DND-41 (cell line): Measurements from ENCODE around the gene IFI30.

Source experiments
- ATAC-seq: fragments of 200-7000 bp; cut with Tn5 transposase; 3 replicates; pipeline ENCODE4 v1.9.1; 2021; ENCODE audit warnings: low read depth; ENCODE audit not compliant: insufficient read depth
- DNase-seq: peaks from one replicate; pipeline ENCODE4 v3.0.0-alpha.2; 2020
- H2AFZ ChIP-seq: 2 replicates; pipeline ENCODE4 v1.6.0; 2012; ENCODE audit warnings: low read depth, low read length
- H3K27ac ChIP-seq: 2 replicates; pipeline ENCODE4 v1.5.1; 2012; ENCODE audit warnings: low read length, inconsistent platforms
- H3K27me3 ChIP-seq: fragments of 200-600 bp; sonication (generic); 2 replicates; pipeline ENCODE4 v1.6.0; 2012; ENCODE audit warnings: low read length, mild to moderate bottlenecking, inconsistent platforms; ENCODE audit not compliant: insufficient read depth, poor library complexity
- H3K36me3 ChIP-seq: 2 replicates; pipeline ENCODE4 v1.5.1; 2012; ENCODE audit warnings: low read length, inconsistent platforms; ENCODE audit not compliant: insufficient read depth
- H3K4me1 ChIP-seq: 2 replicates; pipeline ENCODE4 v1.5.1; 2012; ENCODE audit warnings: mild to moderate bottlenecking, low read length; ENCODE audit not compliant: insufficient read depth
- H3K4me2 ChIP-seq: 2 replicates; pipeline ENCODE4 v1.6.0; 2012; ENCODE audit warnings: mild to moderate bottlenecking, moderate library complexity, low read length, inconsistent platforms; ENCODE audit not compliant: insufficient read depth
- H3K4me3 ChIP-seq, 2 experiments: fragments of 200-600 bp in 1 of 2; shearing (Covaris generic) in 1 of 2; 2 replicates each; pipeline ENCODE4 v1.5.1; 2012 to 2016; ENCODE audit warnings: inconsistent platforms in 2 of 2, low read length in 2 of 2, mild to moderate bottlenecking in 2 of 2, low read depth in 1 of 2, moderate library complexity in 1 of 2
- H3K79me2 ChIP-seq: 2 replicates; pipeline ENCODE4 v1.6.0; 2012; ENCODE audit warnings: low read length, inconsistent platforms; ENCODE audit not compliant: insufficient read depth
- H3K9ac ChIP-seq: 2 replicates; pipeline ENCODE4 v1.6.0; 2012; ENCODE audit warnings: low read depth, mild to moderate bottlenecking, inconsistent platforms, low read length, moderate library complexity
- H3K9me3 ChIP-seq: 2 replicates; pipeline ENCODE4 v1.5.1; 2012; ENCODE audit warnings: low read length, moderate library complexity, mild to moderate bottlenecking, inconsistent platforms; ENCODE audit not compliant: insufficient read depth, severe bottlenecking
- H4K20me1 ChIP-seq: 2 replicates; pipeline ENCODE4 v1.6.0; 2012; ENCODE audit warnings: low read length; ENCODE audit not compliant: insufficient read depth
- EZH2 ChIP-seq: IDR thresholded peaks from 3 replicates; pipeline ENCODE4 v1.6.1; 2012; ENCODE audit warnings: borderline replicate concordance, low read depth, mild to moderate bottlenecking, moderate library complexity, low read length, inconsistent platforms; ENCODE audit not compliant: severe bottlenecking
- TF ChIP-seq, protein P1 (sequence below): IDR thresholded peaks from 2 replicates; pipeline ENCODE4 v1.5.1; 2012; ENCODE audit warnings: borderline replicate concordance, low read length, moderate library complexity, mild to moderate bottlenecking; ENCODE audit not compliant: poor library complexity, severe bottlenecking; ENCODE audit errors: extremely low read depth

The IFI30 gene

DNA sequence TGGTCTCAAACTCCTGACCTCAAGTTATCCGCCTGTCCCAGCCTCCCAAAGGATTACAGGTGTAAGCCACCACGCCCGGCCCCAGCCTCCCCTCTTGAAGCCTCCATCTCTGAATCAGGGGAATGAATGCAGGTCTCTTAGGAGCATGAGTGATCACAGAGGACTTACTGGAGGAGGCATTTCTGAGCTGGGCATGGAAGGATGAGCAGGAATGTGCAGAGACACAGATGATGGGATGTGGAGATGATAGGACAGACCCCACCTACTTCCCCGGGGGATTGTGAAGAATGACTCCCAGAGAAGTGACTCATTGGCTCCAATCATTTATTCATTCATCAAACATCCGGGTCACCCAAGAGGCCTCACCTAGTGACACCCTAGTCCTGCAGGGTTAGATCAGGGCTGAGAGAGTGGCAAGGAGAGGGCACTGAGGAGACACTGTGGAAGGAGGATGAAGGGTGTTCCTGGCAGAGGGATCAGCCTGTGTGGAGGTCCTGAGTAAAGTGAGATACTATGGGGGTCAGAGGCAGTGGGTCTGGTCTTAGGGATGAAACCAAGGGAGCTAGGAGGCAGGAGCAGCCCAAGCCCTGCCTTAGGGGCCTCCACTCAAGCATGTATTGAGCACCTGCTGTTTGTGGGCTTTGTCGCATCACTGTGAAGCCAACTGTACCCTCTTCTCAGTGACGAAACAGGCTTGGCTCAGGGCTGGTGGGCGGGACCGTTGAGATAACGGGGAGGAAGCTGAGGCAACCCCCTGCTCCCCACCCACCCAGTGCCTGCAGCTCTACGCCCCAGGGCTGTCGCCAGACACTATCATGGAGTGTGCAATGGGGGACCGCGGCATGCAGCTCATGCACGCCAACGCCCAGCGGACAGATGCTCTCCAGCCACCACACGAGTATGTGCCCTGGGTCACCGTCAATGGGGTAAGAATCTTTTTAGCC lies 3.0 kb downstream of the IFI30 start:
- no peaks in the 10 kb centered on the region; the same call in 1 of the 2 replicates for H4K20me1 ChIP-seq
- H3K36me3 ChIP-seq: no peaks in the 10 kb centered on the region
- no peak overlapping the region for H2AFZ ChIP-seq
- H3K9me3 ChIP-seq: no peaks in the 10 kb centered on the region
- no peak overlapping the region for H3K9ac ChIP-seq
- H3K4me1 ChIP-seq: peaks cover 17% of the 10 kb centered on the region
- TF ChIP-seq EZH2: no peak
- TF ChIP-seq, protein P1, sequence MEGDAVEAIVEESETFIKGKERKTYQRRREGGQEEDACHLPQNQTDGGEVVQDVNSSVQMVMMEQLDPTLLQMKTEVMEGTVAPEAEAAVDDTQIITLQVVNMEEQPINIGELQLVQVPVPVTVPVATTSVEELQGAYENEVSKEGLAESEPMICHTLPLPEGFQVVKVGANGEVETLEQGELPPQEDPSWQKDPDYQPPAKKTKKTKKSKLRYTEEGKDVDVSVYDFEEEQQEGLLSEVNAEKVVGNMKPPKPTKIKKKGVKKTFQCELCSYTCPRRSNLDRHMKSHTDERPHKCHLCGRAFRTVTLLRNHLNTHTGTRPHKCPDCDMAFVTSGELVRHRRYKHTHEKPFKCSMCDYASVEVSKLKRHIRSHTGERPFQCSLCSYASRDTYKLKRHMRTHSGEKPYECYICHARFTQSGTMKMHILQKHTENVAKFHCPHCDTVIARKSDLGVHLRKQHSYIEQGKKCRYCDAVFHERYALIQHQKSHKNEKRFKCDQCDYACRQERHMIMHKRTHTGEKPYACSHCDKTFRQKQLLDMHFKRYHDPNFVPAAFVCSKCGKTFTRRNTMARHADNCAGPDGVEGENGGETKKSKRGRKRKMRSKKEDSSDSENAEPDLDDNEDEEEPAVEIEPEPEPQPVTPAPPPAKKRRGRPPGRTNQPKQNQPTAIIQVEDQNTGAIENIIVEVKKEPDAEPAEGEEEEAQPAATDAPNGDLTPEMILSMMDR: no peak
- DNase-seq (no peak), ATAC-seq (no peak)
- peaks cover 22% of the 10 kb centered on the region for H3K27me3 ChIP-seq
- H3K27ac ChIP-seq: no peak overlapping the region
- H3K4me3 ChIP-seq: no peak overlapping the region
- H3K4me2 ChIP-seq: no peak overlapping the region
- no peaks in the 10 kb centered on the region for H3K79me2 ChIP-seq

DNA sequence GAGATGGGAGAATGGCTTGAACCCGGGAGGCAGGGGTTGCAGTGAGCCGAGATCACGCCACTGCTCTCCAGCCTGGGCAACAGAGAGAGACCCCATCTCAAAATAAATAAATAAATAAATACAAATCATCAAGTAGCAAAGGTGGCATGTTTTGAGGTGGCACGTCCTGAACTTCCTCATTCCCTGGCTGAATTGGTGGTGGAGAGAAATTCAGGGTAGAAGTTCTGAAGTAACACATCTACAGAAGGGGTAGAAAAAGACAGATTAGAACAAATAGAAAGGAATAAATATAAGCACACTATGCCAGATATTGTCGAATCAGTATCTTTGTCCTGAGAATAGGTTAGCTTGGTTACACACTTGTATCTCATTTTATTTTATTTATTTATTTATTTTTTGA lies 6.3 kb downstream of the IFI30 start:
- no peak for ATAC-seq
- no peak overlapping the region for H3K4me3 ChIP-seq
- H3K9me3 ChIP-seq: no peaks in the 10 kb centered on the region
- DNase-seq: no peak
- H3K9ac ChIP-seq: no peak overlapping the region
- no peaks in the 10 kb centered on the region for H3K4me1 ChIP-seq
- H3K4me2 ChIP-seq: no peak overlapping the region
- no peaks in the 10 kb centered on the region; the same call in 1 of the 2 replicates for H4K20me1 ChIP-seq
- no peaks in the 10 kb centered on the region for H3K36me3 ChIP-seq
- H3K27me3 ChIP-seq: peaks cover 6% of the 10 kb centered on the region
- no peak overlapping the region for H2AFZ ChIP-seq
- TF ChIP-seq EZH2: no peak
- TF ChIP-seq, protein P1: no peak
- H3K27ac ChIP-seq: no peak overlapping the region
- H3K79me2 ChIP-seq: no peaks in the 10 kb centered on the region

DNA sequence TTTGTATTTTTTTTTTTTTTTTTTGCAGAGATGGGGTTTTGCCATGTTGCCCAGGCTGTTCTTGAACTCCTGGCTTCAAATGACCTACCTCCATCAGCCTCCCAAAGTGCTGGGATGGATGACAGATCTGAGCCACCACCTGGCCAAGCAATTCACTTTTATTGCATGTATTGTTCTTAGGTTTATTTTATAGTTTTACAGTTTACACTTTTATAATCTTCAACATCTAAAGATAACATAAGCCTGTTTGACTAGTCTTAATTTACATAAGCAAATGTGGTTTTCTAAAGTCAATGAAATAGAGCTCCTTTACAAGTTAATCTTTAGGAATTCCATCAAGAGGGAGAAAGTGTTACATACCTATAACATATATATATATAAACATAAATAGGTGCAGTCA lies 9.9 kb downstream of the IFI30 start:
- no peaks in the 10 kb centered on the region for H3K4me1 ChIP-seq
- no peak for DNase-seq
- no peaks in the 10 kb centered on the region for H3K79me2 ChIP-seq
- no peak overlapping the region for H3K27ac ChIP-seq
- H3K4me3 ChIP-seq: no peak overlapping the region
- no peak overlapping the region for H2AFZ ChIP-seq
- H3K9ac ChIP-seq: no peak overlapping the region
- no peaks in the 10 kb centered on the region for H3K9me3 ChIP-seq
- H4K20me1 ChIP-seq: no peaks in the 10 kb centered on the region
- no peaks in the 10 kb centered on the region for H3K27me3 ChIP-seq
- no peak overlapping the region for H3K4me2 ChIP-seq
- no peaks in the 10 kb centered on the region for H3K36me3 ChIP-seq
- TF ChIP-seq, protein P1: no peak
- TF ChIP-seq EZH2: no peak
- ATAC-seq: no peak
